IgD-negative memory B cell (primary cell): ENCODE data around the gene INPP5F. TPM values are rescaled to one million over a fixed set of nuclear protein-coding genes. Genes with fewer than 3 reads are reported as not detected.

ENCODE experiments used
- H3K27ac Mint-ChIP-seq, 3 donors: one replicate each; pipeline ENCODE4 v1.8.0; 2020 to 2022; ENCODE audit warnings: mild to moderate bottlenecking in 3 of 3, mixed read lengths in 3 of 3, moderate library complexity in 1 of 3
- H3K27me3 Mint-ChIP-seq: one replicate; pipeline ENCODE4 v1.8.0; 2021; ENCODE audit warnings: mixed read lengths
- H3K36me3 Mint-ChIP-seq: one replicate; pipeline ENCODE4 v1.8.0; 2020; ENCODE audit warnings: mild to moderate bottlenecking, mixed read lengths
- H3K4me1 Mint-ChIP-seq, 3 donors: one replicate each; pipeline ENCODE4 v1.8.0; 2020 to 2022; ENCODE audit warnings: mixed read lengths in 3 of 3, mild to moderate bottlenecking in 1 of 3
- H3K4me3 Mint-ChIP-seq, 4 donors: one replicate each; pipeline ENCODE4 v1.8.0; 2020 to 2022; ENCODE audit warnings: mild to moderate bottlenecking in 4 of 4, mixed read lengths in 4 of 4, moderate library complexity in 3 of 4
- H3K9me3 Mint-ChIP-seq, 3 donors: one replicate each; pipeline ENCODE4 v1.8.0; 2020 to 2021; ENCODE audit warnings: mixed read lengths in 3 of 3, mild to moderate bottlenecking in 1 of 3
- polyA plus RNA-seq: library from polyadenylated mRNA; unstranded; fragments of 300-500 nt; fragmentation: Illumina TruSeq; gene quantifications from one replicate; pipeline ENCODE4 v1.2.3, GENCODE V29; 2021

The INPP5F gene
- polyA plus RNA-seq, 1 donor from 2014 or later: 12.0 TPM

DNA sequence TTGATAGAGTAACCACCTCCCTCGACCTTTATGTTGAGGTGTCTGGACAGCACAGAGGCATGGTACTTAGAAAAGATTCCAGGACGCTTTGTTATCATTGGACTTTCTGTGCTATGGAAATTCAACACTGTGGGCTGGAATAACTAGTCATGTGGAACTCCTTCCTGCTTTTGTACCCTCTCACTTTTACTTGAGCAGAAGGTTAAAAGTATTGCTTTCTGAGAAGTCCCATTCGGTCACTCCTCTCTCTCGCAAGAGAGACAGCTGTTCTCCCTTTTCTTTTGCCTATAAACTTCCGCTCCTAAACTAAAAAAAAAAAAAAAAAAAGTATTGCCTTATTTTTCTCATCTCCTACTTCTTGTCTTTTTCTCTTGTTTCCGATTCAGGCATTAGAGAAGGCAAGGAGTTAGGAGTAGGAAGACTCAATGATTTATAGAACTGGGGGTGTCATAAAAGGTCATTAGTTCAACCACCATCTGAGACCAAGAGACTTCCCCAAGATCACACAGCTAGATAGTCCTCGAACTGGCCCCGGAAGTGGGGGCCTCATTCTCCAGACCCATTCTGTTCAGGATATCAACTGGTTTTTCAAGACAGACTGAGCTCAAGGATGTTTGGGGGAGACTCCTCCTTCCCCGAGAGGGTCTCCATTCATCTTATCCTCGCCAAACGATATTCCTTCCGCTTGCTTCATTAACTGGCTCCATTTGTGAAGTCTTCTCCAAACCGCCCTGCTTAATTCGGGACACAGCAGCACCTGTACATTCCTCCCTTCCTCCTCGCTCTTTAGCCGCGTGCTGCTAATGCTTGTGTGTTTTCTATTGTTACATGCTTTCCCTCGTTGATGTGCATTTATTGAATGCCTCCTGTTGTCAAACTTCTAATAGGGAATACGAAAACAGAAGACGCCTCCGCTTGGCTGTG, 995 bp upstream of the INPP5F start:
- no peaks in the 10 kb centered on the region for H3K36me3 Mint-ChIP-seq

GRCh38 chr10:119725517-119725827, 378 bp upstream of the INPP5F start:
- Mint-ChIP-seq H3K27me3 (no peaks in the 10 kb centered on the region), H3K36me3 (no peaks in the 10 kb centered on the region), H3K4me1 (peaks cover 40 to 46% (median 42%) of the 10 kb centered on the region in 3 donors)

More for the DNA sequence above, 995 bp upstream of the INPP5F start:
- no peaks in the 10 kb centered on the region for H3K9me3 Mint-ChIP-seq
- H3K27ac Mint-ChIP-seq: peak overlapping the region; percentile 21 to 99 (median 96)
- no peaks in the 10 kb centered on the region for H3K27me3 Mint-ChIP-seq
- H3K4me3 Mint-ChIP-seq: peak overlapping the region; percentile 71 to 95 (median 84)
- H3K4me1 Mint-ChIP-seq: peaks cover 40 to 50% (median 42%) of the 10 kb centered on the region in 3 donors

GRCh38 chr10:119726676-119727261, 919 bp downstream of the INPP5F start:
- Mint-ChIP-seq H3K36me3 (no peaks in the 10 kb centered on the region), H3K4me1 (peaks cover 42 to 44% (median 42%) of the 10 kb centered on the region in 3 donors), H3K27me3 (no peaks in the 10 kb centered on the region), H3K9me3 (no peaks in the 10 kb centered on the region), H3K27ac (peak overlapping the region; percentile 10 to 84 (median 77)), H3K4me3 (peak overlapping the region; percentile 88 to 99 (median 94))

More at GRCh38 chr10:119725517-119725827, 378 bp upstream of the INPP5F start:
- H3K27ac Mint-ChIP-seq: peak overlapping the region; percentile 21 to 99 (median 96)
- H3K9me3 Mint-ChIP-seq: no peaks in the 10 kb centered on the region
- H3K4me3 Mint-ChIP-seq: peak overlapping the region; percentile 71 to 95 (median 84)

DNA sequence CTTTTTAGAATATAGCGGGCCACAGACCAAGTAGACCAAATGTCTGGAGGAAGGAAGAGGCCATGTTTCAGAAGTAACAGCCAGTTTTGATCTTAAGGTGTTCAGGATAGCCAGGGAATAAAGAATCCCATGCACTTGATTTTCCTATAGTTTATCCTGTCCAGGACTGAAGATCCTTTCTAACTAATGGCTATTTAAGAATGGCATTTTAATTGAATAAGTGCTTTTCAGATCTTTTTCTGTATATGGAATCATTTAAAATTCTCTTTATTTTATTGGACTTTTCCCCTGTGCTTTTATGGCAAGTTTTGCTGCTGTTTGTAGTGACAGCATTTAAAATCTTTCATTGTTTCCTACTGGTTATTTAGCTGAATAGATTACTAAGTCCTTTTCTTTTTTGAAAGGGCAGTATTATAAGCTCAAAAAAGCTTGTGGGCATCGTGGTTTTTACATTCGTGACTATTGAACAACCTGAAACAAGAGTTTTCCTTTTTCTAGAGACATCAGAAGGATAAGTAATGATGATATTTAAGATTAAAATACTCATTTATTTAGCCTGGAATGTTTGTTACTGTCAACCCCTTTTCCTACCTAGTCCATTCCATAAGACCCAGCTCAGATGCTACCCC, 2.4 kb downstream of the INPP5F start:
- Mint-ChIP-seq H3K4me1 (peaks cover 41 to 47% (median 46%) of the 10 kb centered on the region in 3 donors), H3K27me3 (no peaks in the 10 kb centered on the region), H3K9me3 (no peaks in the 10 kb centered on the region), H3K36me3 (no peaks in the 10 kb centered on the region), H3K27ac (peak overlapping the region in 2 of 3 donors; percentile 10 to 44), H3K4me3 (peak overlapping the region; percentile 39 to 99 (median 90))

GRCh38 chr10:119734396-119735332, 8.8 kb downstream of the INPP5F start:
- H3K9me3 Mint-ChIP-seq: no peaks in the 10 kb centered on the region
- peak overlapping the region in 1 of 4 donors; percentile 58 for H3K4me3 Mint-ChIP-seq
- peaks cover 17 to 26% (median 19%) of the 10 kb centered on the region in 3 donors for H3K4me1 Mint-ChIP-seq
- peaks cover 6% of the 10 kb centered on the region for H3K36me3 Mint-ChIP-seq
- no peaks in the 10 kb centered on the region for H3K27me3 Mint-ChIP-seq
- H3K27ac Mint-ChIP-seq: no peak overlapping the region

DNA sequence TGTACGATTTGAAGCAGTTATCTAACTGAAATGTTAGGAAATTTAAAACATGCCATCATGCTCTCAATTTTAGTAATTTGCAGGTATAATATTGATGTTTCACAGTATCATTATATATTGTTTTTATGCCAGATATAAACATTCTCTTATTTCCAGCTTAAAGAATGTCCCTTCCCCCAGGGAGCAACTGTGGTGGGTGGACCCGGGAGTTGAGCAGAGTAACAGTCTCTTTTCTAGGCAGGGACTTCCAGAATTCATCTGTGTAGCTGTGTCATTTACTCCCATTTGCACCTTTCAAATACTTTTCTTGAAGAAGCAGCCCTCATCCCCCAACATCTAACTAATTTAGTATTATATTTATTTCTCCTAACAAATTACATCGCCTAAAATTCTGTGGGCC, 9.6 kb downstream of the INPP5F start:
- Mint-ChIP-seq H3K9me3 (no peaks in the 10 kb centered on the region), H3K27me3 (no peaks in the 10 kb centered on the region), H3K27ac (no peak overlapping the region), H3K36me3 (peaks cover 6% of the 10 kb centered on the region), H3K4me1 (peaks cover 23 to 26% (median 24%) of the 10 kb centered on the region in 3 donors), H3K4me3 (peak overlapping the region in 1 of 4 donors; percentile 23)

- no peak overlapping the region for H3K27ac Mint-ChIP-seq
- H3K36me3 Mint-ChIP-seq: peaks cover 6% of the 10 kb centered on the region
- H3K4me1 Mint-ChIP-seq: peaks cover 24 to 26% (median 25%) of the 10 kb centered on the region in 3 donors
- no peak overlapping the region for H3K4me3 Mint-ChIP-seq
- no peaks in the 10 kb centered on the region for H3K27me3 Mint-ChIP-seq
- no peaks in the 10 kb centered on the region for H3K9me3 Mint-ChIP-seq
Observed at GRCh38 chr10:119736220-119736619, 10.4 kb downstream of the INPP5F start.

DNA sequence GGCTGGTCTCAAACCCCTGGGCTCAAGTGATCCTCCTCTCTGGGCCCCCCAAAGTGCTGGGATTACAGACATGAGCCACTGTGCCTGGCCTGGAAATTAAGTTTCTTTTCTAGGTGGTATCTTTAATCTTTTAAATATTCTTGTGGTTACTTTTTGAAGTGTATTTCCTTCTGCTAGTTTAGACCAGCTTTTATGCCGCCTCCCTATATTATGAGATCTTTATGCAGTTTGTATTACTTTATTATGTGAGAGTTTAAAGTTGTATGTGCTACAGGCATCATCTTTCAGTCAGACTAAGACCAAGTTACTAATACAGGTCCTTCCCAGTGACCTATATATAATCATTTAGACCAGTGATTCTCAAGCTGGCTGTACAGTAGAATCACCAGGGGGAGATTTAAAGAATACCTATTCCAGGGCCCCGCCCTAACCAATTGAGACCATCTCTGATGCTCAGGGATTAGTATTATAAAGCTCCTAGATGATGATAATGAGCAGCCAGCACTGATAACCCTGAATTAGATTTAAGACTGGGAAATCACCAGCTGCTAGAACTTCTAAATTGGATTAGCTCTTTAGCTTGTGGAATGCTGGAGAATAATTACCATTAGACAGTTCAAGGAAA, 11.3 kb downstream of the INPP5F start:
- Mint-ChIP-seq H3K4me1 (peaks cover 22 to 26% (median 24%) of the 10 kb centered on the region in 3 donors), H3K4me3 (no peak overlapping the region)

DNA sequence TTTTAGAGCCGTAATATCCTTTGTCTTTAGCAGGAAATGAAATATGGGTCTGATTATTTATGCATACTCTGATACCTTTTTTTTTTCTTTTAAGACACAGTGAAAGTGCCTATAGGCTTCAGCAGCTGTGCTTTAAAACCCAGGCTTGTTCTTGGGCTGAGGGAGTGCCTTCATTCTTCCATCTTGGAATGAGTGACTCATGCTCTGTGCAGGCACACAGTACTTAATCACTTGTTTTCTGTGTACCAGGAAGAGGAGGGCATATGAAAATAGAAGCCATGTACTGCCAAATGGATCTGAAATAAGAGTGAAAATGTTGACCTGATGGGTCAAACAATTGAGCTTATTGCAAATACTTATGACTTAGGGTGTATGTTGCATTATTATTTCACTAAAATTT, 12.0 kb downstream of the INPP5F start:
- H3K9me3 Mint-ChIP-seq: no peaks in the 10 kb centered on the region
- peaks cover 23 to 26% (median 24%) of the 10 kb centered on the region in 3 donors for H3K4me1 Mint-ChIP-seq
- H3K27me3 Mint-ChIP-seq: no peaks in the 10 kb centered on the region
- H3K27ac Mint-ChIP-seq: no peak overlapping the region
- no peak overlapping the region for H3K4me3 Mint-ChIP-seq
- peaks cover 6% of the 10 kb centered on the region for H3K36me3 Mint-ChIP-seq

More for the DNA sequence above, 11.3 kb downstream of the INPP5F start:
- no peaks in the 10 kb centered on the region for H3K9me3 Mint-ChIP-seq
- peaks cover 6% of the 10 kb centered on the region for H3K36me3 Mint-ChIP-seq
- no peaks in the 10 kb centered on the region for H3K27me3 Mint-ChIP-seq
- H3K27ac Mint-ChIP-seq: no peak overlapping the region

DNA sequence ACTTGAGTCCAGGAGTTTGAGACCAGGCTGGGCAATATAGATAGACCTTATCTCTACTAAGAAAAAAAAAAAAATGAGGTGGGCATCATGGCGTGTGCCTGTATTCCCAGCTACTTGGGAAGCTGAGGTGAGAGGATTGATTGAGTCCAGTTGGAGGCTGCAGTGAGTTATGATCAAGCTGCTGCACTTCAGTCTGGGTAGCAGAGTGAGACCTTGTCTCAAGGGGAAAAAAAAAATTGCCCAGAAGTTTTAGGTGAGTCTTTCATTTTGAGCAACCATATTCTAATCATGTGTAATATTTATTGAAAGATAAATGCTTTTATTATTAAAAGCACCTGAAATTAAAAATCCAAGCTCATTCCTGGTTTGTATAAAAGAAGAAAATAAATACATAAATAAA, 13.1 kb downstream of the INPP5F start:
- Mint-ChIP-seq H3K36me3 (peaks cover 6% of the 10 kb centered on the region), H3K4me1 (peaks cover 21 to 26% (median 25%) of the 10 kb centered on the region in 3 donors), H3K27ac (peak overlapping the region in 1 of 3 donors; percentile 50), H3K4me3 (peak overlapping the region in 1 of 4 donors; percentile 12), H3K9me3 (no peaks in the 10 kb centered on the region), H3K27me3 (no peaks in the 10 kb centered on the region)

DNA sequence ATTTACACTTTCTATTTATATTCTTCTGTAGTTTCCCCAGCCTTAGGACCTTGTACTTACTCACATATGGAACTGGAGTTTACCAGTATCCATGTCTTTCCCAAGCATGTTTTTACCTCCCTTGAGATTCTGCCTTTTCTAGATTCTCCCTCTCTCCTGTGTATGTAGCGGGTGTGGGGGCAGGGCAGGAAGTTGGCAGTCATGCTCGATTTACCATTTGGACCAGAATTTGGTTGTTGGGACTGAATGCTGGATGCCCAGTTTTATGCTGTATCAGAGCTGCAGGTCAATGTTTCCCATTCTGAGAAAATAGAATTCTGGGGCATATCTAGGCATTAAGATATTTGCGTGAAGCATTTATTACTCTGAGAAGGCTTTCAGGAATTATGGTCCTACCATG, 14.2 kb downstream of the INPP5F start:
- no peaks in the 10 kb centered on the region for H3K9me3 Mint-ChIP-seq
- H3K4me1 Mint-ChIP-seq: peaks cover 21 to 28% (median 25%) of the 10 kb centered on the region in 3 donors
- H3K4me3 Mint-ChIP-seq: no peak overlapping the region
- H3K36me3 Mint-ChIP-seq: peaks cover 2% of the 10 kb centered on the region
- H3K27me3 Mint-ChIP-seq: no peaks in the 10 kb centered on the region
- H3K27ac Mint-ChIP-seq: no peak overlapping the region

- Mint-ChIP-seq H3K4me1 (peaks cover 16 to 26% (median 19%) of the 10 kb centered on the region in 3 donors), H3K27ac (peak overlapping the region in 1 of 3 donors; percentile 73), H3K4me3 (peak overlapping the region in 1 of 4 donors; percentile 2), H3K27me3 (no peaks in the 10 kb centered on the region), H3K9me3 (no peaks in the 10 kb centered on the region), H3K36me3 (peaks cover 3% of the 10 kb centered on the region)
Observed at GRCh38 chr10:119742947-119743648, 17.2 kb downstream of the INPP5F start.

DNA sequence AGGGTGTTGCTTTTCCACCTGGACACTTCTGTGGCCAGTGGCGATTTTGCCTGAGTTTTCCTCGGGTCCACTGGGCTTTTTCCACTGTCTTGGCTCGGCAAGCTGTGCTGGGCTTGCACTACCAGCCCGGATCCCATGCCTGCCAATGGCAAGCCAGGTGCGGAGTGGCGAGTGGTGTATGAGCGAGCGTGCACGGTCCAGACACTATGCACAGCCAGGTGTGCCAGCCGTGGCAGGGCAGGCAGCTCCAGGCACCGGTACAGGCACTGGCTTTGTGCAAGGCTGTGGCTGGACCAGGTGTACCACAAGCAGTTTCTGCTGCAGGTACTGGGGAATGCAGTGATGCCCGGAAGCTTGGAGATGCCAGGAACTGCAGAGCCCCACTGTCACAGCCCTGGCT, 22.1 kb downstream of the INPP5F start:
- no peak overlapping the region for H3K27ac Mint-ChIP-seq

More for the DNA sequence above, 22.1 kb downstream of the INPP5F start:
- no peak overlapping the region for H3K4me3 Mint-ChIP-seq
- H3K9me3 Mint-ChIP-seq: no peaks in the 10 kb centered on the region
- peaks cover 3% of the 10 kb centered on the region for H3K36me3 Mint-ChIP-seq
- H3K27me3 Mint-ChIP-seq: no peaks in the 10 kb centered on the region
- peaks cover 21 to 32% (median 23%) of the 10 kb centered on the region in 3 donors for H3K4me1 Mint-ChIP-seq
